Skeletal muscle cell (primary cell): ENCODE results near the gene RUNDC1.

Experiments used
- DNase-seq: peaks from one replicate; pipeline ENCODE4 v3.0.0-alpha.2; 2010; ENCODE audit warnings: low read depth
- H3K4me3 ChIP-seq: 2 replicates; pipeline ENCODE4 v1.5.1; 2011; ENCODE audit warnings: low read depth, mild to moderate bottlenecking, control low read depth, low read length, moderate library complexity

The RUNDC1 gene

GRCh38 chr17:43015579-43015978 lies 35.2 kb downstream of the RUNDC1 start:
- no peak for DNase-seq
- no peak overlapping the region for H3K4me3 ChIP-seq

- DNase-seq: no peak
- no peak overlapping the region for H3K4me3 ChIP-seq
Measured at GRCh38 chr17:43016216-43016615, 35.9 kb downstream of the RUNDC1 start.

- no peak overlapping the region for H3K4me3 ChIP-seq
- no peak for DNase-seq
Measured at GRCh38 chr17:43018008-43018853, 37.9 kb downstream of the RUNDC1 start.

GRCh38 chr17:43018932-43019331 lies 38.6 kb downstream of the RUNDC1 start:
- H3K4me3 ChIP-seq: no peak overlapping the region
- DNase-seq: no peak

- H3K4me3 ChIP-seq: no peak overlapping the region
Measured at GRCh38 chr17:43019418-43019817, 39.1 kb downstream of the RUNDC1 start.

GRCh38 chr17:43020030-43020621 lies 39.8 kb downstream of the RUNDC1 start:
- DNase-seq: no peak
- H3K4me3 ChIP-seq: peak overlapping the region; percentile 21

More at GRCh38 chr17:43019418-43019817, 39.1 kb downstream of the RUNDC1 start:
- no peak for DNase-seq

GRCh38 chr17:43020789-43021740 lies 40.7 kb downstream of the RUNDC1 start:
- no peak for DNase-seq
- peak overlapping the region; percentile 96 for H3K4me3 ChIP-seq

- peak; percentile 30 for DNase-seq
- H3K4me3 ChIP-seq: peak within 1 kb of the TSS; percentile 96
Measured at GRCh38 chr17:43021741-43022512, 41.6 kb downstream of the RUNDC1 start, which contains the start of gene VAT1. Gene VAT1 (minus strand): TSS chr17:43022385. CDS start chr17:43022322, 63 bp downstream.

- DNase-seq: peak; percentile 84
- H3K4me3 ChIP-seq: peak within 1 kb of the TSS; percentile 60
Measured at GRCh38 chr17:43024407-43025289, 44.3 kb downstream of the RUNDC1 start, which contains the start of gene RND2. Gene RND2 (plus strand): TSS chr17:43025231. CDS start chr17:43025348, 117 bp downstream.

- DNase-seq: no peak
- H3K4me3 ChIP-seq: peak overlapping the region; percentile 41
Measured at GRCh38 chr17:43025290-43025657, 44.9 kb downstream of the RUNDC1 start.

GRCh38 chr17:43025766-43026537 lies 45.6 kb downstream of the RUNDC1 start:
- H3K4me3 ChIP-seq: no peak overlapping the region
- no peak for DNase-seq

GRCh38 chr17:43026595-43026994 lies 46.2 kb downstream of the RUNDC1 start:
- no peak overlapping the region for H3K4me3 ChIP-seq
- DNase-seq: no peak

- no peak overlapping the region for H3K4me3 ChIP-seq
- no peak for DNase-seq
Measured at GRCh38 chr17:43027091-43028032, 47.0 kb downstream of the RUNDC1 start.

GRCh38 chr17:43028221-43028861 lies 48.0 kb downstream of the RUNDC1 start:
- no peak for DNase-seq
- H3K4me3 ChIP-seq: no peak overlapping the region

GRCh38 chr17:43030137-43030767 lies 49.9 kb downstream of the RUNDC1 start:
- DNase-seq: no peak
- H3K4me3 ChIP-seq: no peak overlapping the region
